Activated CD4-positive, alpha-beta T cell treated with anti-CD3 and anti-CD28 coated beads, Interleukin-2, amount 10 ng/mL, durations not matched to agents 24 days and 14 days (primary cell): ENCODE data around the gene SCAMP1. TPM values are rescaled to one million over a fixed set of nuclear protein-coding genes. Genes with fewer than 3 reads are reported as not detected.
A peak's percentile ranks its signal among the peaks of the same experiment; 100 is the strongest.

Experiments
- DNase-seq: peaks from one replicate; pipeline ENCODE4 v3.0.0; 2022
- H3K27ac Mint-ChIP-seq: one replicate; pipeline ENCODE4 v1.8.0; 2022; ENCODE audit warnings: mild to moderate bottlenecking, mixed read lengths
- H3K27me3 Mint-ChIP-seq: one replicate; pipeline ENCODE4 v1.8.0; 2022; ENCODE audit warnings: mixed read lengths
- H3K36me3 Mint-ChIP-seq: one replicate; pipeline ENCODE4 v1.8.0; 2022; ENCODE audit warnings: low read depth, mild to moderate bottlenecking, mixed read lengths
- H3K4me1 Mint-ChIP-seq: one replicate; pipeline ENCODE4 v1.8.0; 2021; ENCODE audit warnings: mixed read lengths
- H3K4me3 Mint-ChIP-seq: one replicate; pipeline ENCODE4 v1.8.0; 2022; ENCODE audit warnings: mild to moderate bottlenecking, moderate library complexity, mixed read lengths
- H3K9me3 Mint-ChIP-seq: one replicate; pipeline ENCODE4 v1.8.0; 2021; ENCODE audit warnings: mixed read lengths
- intact Hi-C: fragments of 100-400 bp; cut with micrococcal nuclease; formaldehyde crosslinking; loops from one replicate; pipeline ENCODE4 v1.15.1; 2023
- total RNA-seq: library from RNA; stranded (reverse); gene quantifications from 2 replicates; pipeline ENCODE4 v1.2.3, GENCODE V29; 2022

SCAMP1 gene
- total RNA-seq: 20.8 and 23.1 TPM in 2 replicates

DNA sequence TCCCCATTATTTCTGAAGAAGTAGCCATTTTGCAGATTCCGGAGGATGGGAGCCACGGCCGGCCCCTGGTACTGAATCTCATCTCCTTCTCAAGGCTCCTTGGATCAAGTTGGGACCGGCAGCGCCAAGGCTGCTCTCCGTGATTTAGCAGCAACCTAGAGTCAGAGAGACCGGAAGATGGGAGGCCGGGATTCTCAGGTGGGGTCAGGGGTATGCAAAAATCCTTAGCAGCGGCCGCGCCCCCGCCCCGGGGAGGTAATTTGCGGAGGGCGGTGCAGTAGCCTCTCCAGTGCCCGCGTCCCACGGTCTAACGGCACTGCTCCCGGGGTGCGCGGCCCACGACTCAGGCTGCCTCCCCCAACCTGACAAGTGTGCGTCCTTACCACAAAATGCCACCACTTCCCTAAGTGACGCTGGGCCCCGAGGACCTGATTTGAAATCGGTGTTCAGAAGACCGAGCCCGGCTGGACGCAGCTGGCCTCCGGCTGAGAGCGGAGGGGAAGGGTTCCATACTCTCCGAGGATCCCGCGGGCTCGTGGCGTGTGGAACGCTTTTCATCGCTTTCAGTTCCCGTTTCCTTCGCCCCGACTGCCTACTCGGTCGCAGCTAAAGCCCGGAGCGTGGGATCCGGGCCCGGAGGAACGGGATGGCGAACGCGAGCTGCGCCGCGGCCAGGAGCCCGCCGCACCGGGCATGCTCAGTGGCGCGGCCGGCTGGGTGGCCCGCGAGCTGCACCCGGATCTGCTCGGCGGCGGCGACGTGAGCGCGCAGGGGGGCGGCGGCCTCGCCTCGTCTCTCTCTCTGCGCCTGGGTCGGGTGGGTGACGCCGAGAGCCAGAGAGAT is at the start of gene SCAMP1:
Gene SCAMP1 (plus strand): TSS at position 787 of the 843 bp plus-strand sequence. CDS start 55 bp downstream, at position 842.
- Mint-ChIP-seq H3K36me3 (peaks cover 18% of the 10 kb centered on the region), H3K27me3 (no peaks in the 10 kb centered on the region)

GRCh38 chr5:78317515-78317914 is 42.9 kb upstream of the SCAMP1 start:
- Mint-ChIP-seq H3K9me3 (no peaks in the 10 kb centered on the region), H3K4me1 (no peaks in the 10 kb centered on the region), H3K4me3 (no peak overlapping the region), H3K27ac (no peak overlapping the region), H3K36me3 (no peaks in the 10 kb centered on the region), H3K27me3 (peaks cover 23% of the 10 kb centered on the region)
- intact Hi-C loops: no loop called here
- DNase-seq: no peak

More for the DNA sequence above, at the start of gene SCAMP1:
- intact Hi-C loops: loop anchor here (1.0 to 5.0 kb wide), 4 partner anchors 66 to 877 kb away; partner anchors contain the start of genes AP3B1, ARSB, JMY and TBCA
- DNase-seq: peak; percentile 98
- peak within 1 kb of the TSS; percentile 97 for H3K4me3 Mint-ChIP-seq
- H3K27ac Mint-ChIP-seq: peak within 1 kb of the TSS; percentile 98
- H3K9me3 Mint-ChIP-seq: no peaks in the 10 kb centered on the region
- peaks cover 28% of the 10 kb centered on the region for H3K4me1 Mint-ChIP-seq

DNA sequence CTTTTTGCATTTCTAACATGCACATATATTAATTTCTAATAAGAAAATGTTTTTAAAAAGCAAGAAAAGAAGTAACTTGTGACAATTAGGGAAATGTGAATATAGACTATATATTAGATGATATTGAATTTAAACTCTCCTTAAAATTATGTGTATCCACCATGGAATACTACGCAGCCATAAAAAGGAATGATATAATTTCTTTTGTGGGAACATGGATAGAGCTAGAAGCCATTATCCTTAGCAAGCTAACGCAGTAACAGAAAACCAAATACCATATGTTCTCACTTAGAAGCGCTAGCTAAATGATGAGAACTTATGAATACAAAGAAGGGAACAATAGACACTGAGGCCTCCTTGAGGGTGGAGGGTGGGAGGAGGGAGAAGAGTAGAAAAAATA is 42.1 kb upstream of the SCAMP1 start:
- Mint-ChIP-seq H3K4me1 (no peaks in the 10 kb centered on the region), H3K36me3 (no peaks in the 10 kb centered on the region), H3K4me3 (no peak overlapping the region), H3K27me3 (peaks cover 20% of the 10 kb centered on the region), H3K9me3 (no peaks in the 10 kb centered on the region), H3K27ac (no peak overlapping the region)
- no peak for DNase-seq
- intact Hi-C loops: no loop called here

DNA sequence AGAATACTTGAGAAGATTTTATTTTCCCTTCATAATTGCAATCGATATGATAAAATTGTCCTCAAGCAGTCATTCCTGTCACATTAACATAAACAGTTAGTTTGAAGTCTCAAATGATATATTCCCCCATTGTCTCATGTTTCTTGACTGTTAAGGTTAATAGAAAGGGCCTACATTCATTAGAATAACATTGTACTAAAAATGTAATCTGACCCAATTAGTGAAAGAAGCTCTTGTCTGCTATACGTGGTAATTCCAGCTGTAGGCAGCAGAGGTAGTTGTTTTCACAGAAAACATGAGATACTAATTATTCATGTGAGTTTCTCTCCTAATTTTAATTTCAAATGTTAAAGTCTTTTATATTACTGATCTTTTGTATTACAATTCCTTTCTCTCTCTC is 40.0 kb upstream of the SCAMP1 start:
- H3K4me1 Mint-ChIP-seq: no peaks in the 10 kb centered on the region
- no peak for DNase-seq
- no peak overlapping the region for H3K27ac Mint-ChIP-seq
- peaks cover 20% of the 10 kb centered on the region for H3K27me3 Mint-ChIP-seq
- intact Hi-C loops: no loop called here
- H3K9me3 Mint-ChIP-seq: no peaks in the 10 kb centered on the region
- H3K36me3 Mint-ChIP-seq: no peaks in the 10 kb centered on the region
- H3K4me3 Mint-ChIP-seq: no peak overlapping the region

GRCh38 chr5:78323241-78323640 is 37.2 kb upstream of the SCAMP1 start:
- no peaks in the 10 kb centered on the region for H3K36me3 Mint-ChIP-seq
- no peaks in the 10 kb centered on the region for H3K4me1 Mint-ChIP-seq
- no peak for DNase-seq
- H3K9me3 Mint-ChIP-seq: no peaks in the 10 kb centered on the region
- no peak overlapping the region for H3K4me3 Mint-ChIP-seq
- H3K27ac Mint-ChIP-seq: no peak overlapping the region
- intact Hi-C loops: no loop called here
- H3K27me3 Mint-ChIP-seq: peaks cover 23% of the 10 kb centered on the region

DNA sequence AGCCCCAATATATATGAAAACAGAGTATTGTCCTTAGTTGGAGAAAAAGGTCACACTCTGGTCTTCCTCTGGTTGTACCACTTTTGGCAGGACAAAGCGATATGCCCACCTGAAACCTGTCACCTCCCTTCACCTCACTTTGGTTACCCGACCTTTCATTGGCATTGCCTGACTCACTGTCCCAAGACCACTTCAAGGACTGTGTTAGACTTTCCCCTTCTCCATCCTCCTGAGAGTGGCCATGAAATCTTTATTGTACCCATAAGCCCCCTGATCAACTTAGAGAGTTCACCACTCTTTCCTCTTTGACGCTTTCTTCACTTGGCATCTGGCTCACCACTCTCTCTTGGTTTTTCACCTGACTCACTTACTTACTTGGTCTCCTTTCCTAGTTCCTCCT is 33.5 kb upstream of the SCAMP1 start:
- intact Hi-C loops: no loop called here

DNA sequence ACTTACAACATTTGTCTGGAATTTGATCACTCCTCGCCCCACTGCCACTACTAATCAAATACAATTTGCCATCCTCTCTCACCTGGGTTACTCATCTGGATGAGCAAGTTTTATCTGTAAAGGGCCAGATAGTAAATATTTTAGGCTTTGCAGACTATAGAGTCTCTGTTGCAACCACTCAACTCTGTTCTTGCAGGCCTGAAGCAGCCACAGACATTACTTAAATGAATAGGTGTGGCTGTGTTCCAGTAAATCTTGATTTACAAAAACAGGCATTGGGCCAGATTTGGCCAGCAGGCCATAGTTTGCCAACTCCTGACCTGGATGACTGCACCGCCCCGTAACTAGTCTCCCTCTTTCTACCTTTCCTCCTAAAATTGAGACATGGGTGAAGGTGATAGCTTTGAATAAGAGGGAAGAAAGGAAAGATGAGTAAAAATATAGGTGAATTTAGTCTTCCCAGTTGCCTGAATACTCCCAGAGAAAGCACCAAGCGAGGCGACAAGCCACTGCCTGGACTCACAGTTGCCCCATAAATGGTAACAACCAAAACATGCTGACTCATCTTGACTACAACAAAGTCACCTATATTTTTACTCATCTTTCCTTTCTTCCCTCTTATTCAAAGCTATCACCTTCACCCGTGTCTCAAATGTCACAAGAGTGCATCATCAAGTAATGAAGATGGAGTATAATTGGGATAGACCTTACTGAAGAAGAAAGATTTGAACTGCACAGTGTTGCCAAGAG is 32.5 kb upstream of the SCAMP1 start:
- Mint-ChIP-seq H3K27ac (no peak overlapping the region), H3K36me3 (no peaks in the 10 kb centered on the region), H3K27me3 (peaks cover 13% of the 10 kb centered on the region), H3K4me1 (peaks cover 2% of the 10 kb centered on the region), H3K9me3 (no peaks in the 10 kb centered on the region), H3K4me3 (no peak overlapping the region)
- DNase-seq: no peak
- intact Hi-C loops: no loop called here

More for the DNA sequence above, 33.5 kb upstream of the SCAMP1 start:
- Mint-ChIP-seq H3K27me3 (peaks cover 15% of the 10 kb centered on the region), H3K4me3 (no peak overlapping the region), H3K9me3 (no peaks in the 10 kb centered on the region), H3K27ac (no peak overlapping the region), H3K4me1 (peaks cover 2% of the 10 kb centered on the region), H3K36me3 (no peaks in the 10 kb centered on the region)
- DNase-seq: no peak

DNA sequence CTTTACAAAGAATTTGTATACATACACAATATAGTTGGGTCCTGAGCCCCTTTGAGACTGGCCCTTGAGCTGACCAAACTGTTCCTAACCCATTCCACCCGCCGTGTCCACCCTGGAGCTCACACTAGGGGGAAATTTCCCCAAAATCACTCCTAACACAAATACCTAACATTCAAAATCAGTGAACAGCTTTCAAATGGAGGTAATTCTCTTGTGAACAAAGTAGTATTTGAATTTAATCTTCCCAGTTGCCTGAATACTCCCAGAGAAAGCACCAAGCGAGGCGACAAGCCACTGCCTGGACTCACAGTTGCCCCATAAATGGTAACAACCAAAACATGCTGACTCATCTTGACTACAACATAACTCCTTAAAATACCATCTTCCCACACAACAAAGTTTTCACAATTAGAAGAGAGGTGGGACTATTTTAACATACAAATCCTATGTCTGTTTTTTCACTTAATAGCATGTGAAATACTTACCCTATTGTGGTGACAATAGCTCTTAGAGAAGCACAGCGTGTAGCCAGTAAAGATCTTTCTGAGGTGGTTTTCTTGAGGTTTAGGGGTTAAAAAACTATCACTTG is 31.7 kb upstream of the SCAMP1 start:
- DNase-seq: no peak
- Mint-ChIP-seq H3K4me1 (peaks cover 2% of the 10 kb centered on the region), H3K27me3 (peaks cover 13% of the 10 kb centered on the region), H3K4me3 (no peak overlapping the region), H3K27ac (no peak overlapping the region), H3K9me3 (no peaks in the 10 kb centered on the region), H3K36me3 (no peaks in the 10 kb centered on the region)
- intact Hi-C loops: no loop called here

DNA sequence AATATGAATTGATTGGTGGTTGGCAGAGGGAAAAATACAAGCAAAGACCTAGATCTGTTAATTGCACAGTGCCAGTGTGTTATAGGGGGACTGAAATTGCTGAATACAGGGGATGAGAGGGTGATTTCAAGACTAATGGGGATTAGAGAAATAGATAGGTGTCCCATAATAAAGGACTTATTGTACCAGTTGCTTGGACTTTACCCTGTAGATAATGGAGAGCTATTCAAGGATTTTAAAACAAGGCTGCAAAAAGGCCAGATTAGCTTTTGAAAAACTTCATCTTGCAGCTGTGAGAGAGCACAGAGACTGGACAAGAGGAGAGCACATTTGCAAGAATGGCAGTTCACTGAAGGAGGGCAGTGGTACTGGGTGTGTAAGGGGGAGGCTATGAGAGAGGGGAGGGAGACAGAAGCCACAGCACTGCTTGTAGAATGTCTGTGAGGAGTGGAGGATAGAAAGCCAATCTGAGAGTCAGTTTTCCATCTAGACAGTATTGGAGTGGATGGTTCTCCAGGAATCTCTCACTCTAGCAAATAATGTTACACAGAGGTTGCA is 28.8 kb upstream of the SCAMP1 start:
- no peaks in the 10 kb centered on the region for H3K9me3 Mint-ChIP-seq

GRCh38 chr5:78334811-78335210 is 25.6 kb upstream of the SCAMP1 start:
- H3K4me3 Mint-ChIP-seq: no peak overlapping the region

More for the DNA sequence above, 28.8 kb upstream of the SCAMP1 start:
- Mint-ChIP-seq H3K4me1 (peaks cover 2% of the 10 kb centered on the region), H3K36me3 (no peaks in the 10 kb centered on the region), H3K4me3 (no peak overlapping the region), H3K27me3 (peaks cover 12% of the 10 kb centered on the region), H3K27ac (no peak overlapping the region)
- no peak for DNase-seq
- intact Hi-C loops: no loop called here

DNA sequence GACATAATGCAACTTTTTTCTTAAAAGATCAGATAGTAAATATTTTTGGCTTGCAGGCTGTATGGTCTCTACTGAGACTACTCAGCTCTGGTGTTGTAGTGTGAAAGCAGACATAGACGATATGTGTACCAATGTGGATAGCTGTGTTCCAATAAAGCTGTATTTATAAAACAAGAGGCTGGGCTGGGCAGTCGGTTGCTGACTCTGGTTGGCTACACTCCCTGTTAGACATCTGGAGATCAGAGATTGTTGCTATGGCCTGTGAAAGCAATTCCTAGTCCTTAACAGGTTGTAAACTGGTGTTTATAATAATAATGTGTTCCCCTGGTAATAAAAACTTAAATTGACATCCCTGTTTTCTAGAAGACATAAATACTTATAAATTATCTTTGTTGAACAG is 24.4 kb upstream of the SCAMP1 start:
- no peaks in the 10 kb centered on the region for H3K36me3 Mint-ChIP-seq
- peaks cover 2% of the 10 kb centered on the region for H3K4me1 Mint-ChIP-seq
- intact Hi-C loops: no loop called here
- no peak for DNase-seq
- H3K27ac Mint-ChIP-seq: no peak overlapping the region
- H3K27me3 Mint-ChIP-seq: peaks cover 10% of the 10 kb centered on the region
- no peak overlapping the region for H3K4me3 Mint-ChIP-seq
- peaks cover 11% of the 10 kb centered on the region for H3K9me3 Mint-ChIP-seq

More at GRCh38 chr5:78334811-78335210, 25.6 kb upstream of the SCAMP1 start:
- DNase-seq: no peak
- intact Hi-C loops: no loop called here
- H3K27me3 Mint-ChIP-seq: peaks cover 10% of the 10 kb centered on the region
- H3K36me3 Mint-ChIP-seq: no peaks in the 10 kb centered on the region
- peaks cover 2% of the 10 kb centered on the region for H3K4me1 Mint-ChIP-seq
- no peak overlapping the region for H3K27ac Mint-ChIP-seq
- H3K9me3 Mint-ChIP-seq: peaks cover 11% of the 10 kb centered on the region

DNA sequence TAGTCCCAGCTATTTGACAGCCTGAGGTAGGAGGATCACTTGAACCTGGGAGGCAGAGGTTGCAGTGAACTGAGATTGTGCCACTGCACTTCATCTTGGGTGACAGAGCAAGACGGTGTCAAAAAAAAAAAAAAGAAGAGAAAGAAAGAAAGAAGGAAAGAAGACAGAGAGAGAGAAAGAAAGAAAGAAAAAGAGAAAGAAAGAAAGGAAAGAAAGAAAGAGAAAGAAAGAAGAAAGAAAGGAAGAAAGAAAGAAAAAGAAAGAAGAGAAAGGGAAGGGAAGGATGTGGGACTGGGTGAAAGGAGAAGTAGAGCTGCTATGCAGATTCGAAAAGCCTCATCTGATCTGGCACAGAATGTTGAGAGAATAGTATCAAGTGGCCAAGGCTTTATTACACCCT is 23.7 kb upstream of the SCAMP1 start:
- H3K4me1 Mint-ChIP-seq: peaks cover 2% of the 10 kb centered on the region
- no peak for DNase-seq
- H3K4me3 Mint-ChIP-seq: no peak overlapping the region
- peaks cover 11% of the 10 kb centered on the region for H3K9me3 Mint-ChIP-seq
- intact Hi-C loops: no loop called here
- H3K27me3 Mint-ChIP-seq: peaks cover 10% of the 10 kb centered on the region
- H3K36me3 Mint-ChIP-seq: no peaks in the 10 kb centered on the region
- no peak overlapping the region for H3K27ac Mint-ChIP-seq

GRCh38 chr5:78339617-78340436 is 20.6 kb upstream of the SCAMP1 start:
- Mint-ChIP-seq H3K27me3 (peaks cover 7% of the 10 kb centered on the region), H3K9me3 (peaks cover 11% of the 10 kb centered on the region)

More at GRCh38 chr5:78339617-78340436, 20.6 kb upstream of the SCAMP1 start:
- peaks cover 2% of the 10 kb centered on the region for H3K4me1 Mint-ChIP-seq
- no peaks in the 10 kb centered on the region for H3K36me3 Mint-ChIP-seq
- intact Hi-C loops: no loop called here
- no peak overlapping the region for H3K27ac Mint-ChIP-seq
- H3K4me3 Mint-ChIP-seq: no peak overlapping the region
- no peak for DNase-seq
